Activated CD4-positive, alpha-beta T cell treated with anti-CD3 and anti-CD28 coated beads for 24 hours (primary cell): ENCODE measurements around the gene LMBR1.
"Not testable (repeated sequence)": the region's sequence is repeated elsewhere in the genome, so short reads cannot be mapped to it uniquely, and the experiment has no call there.

Experiments
- DNase-seq, 2 donors: peaks; one replicate each; pipeline ENCODE4 v3.0.0-alpha.2; 2020; ENCODE audit warnings: low read depth in 2 of 2

LMBR1 gene

GRCh38 chr7:156845379-156846101, 47.4 kb downstream of the LMBR1 start:
- no peak for DNase-seq

- DNase-seq: not testable (repeated sequence)
Observed at GRCh38 chr7:156843582-156843981, 49.4 kb downstream of the LMBR1 start.

GRCh38 chr7:156843157-156843556, 49.8 kb downstream of the LMBR1 start:
- DNase-seq: no peak

GRCh38 chr7:156842740-156843140, 50.2 kb downstream of the LMBR1 start:
- DNase-seq: no peak

GRCh38 chr7:156842317-156842716, 50.7 kb downstream of the LMBR1 start:
- no peak for DNase-seq

GRCh38 chr7:156841497-156841896, 51.5 kb downstream of the LMBR1 start:
- DNase-seq: no peak

GRCh38 chr7:156840134-156840533, 52.8 kb downstream of the LMBR1 start:
- no peak for DNase-seq

GRCh38 chr7:156836443-156836842, 56.5 kb downstream of the LMBR1 start:
- DNase-seq: no peak

GRCh38 chr7:156834462-156834861, 58.5 kb downstream of the LMBR1 start:
- no peak for DNase-seq

GRCh38 chr7:156833312-156833711, 59.7 kb downstream of the LMBR1 start:
- no peak for DNase-seq

- no peak for DNase-seq
Observed at GRCh38 chr7:156832195-156832877, 60.6 kb downstream of the LMBR1 start.

- no peak for DNase-seq
Observed at GRCh38 chr7:156829669-156830336, 63.2 kb downstream of the LMBR1 start.

GRCh38 chr7:156827587-156828203, 65.3 kb downstream of the LMBR1 start:
- no peak for DNase-seq

- no peak for DNase-seq
Observed at GRCh38 chr7:156823435-156823834, 69.5 kb downstream of the LMBR1 start.

- DNase-seq: no peak
Observed at GRCh38 chr7:156820445-156821063, 72.4 kb downstream of the LMBR1 start.

GRCh38 chr7:156819733-156820295, 73.2 kb downstream of the LMBR1 start:
- no peak for DNase-seq

GRCh38 chr7:156818133-156818532, 74.8 kb downstream of the LMBR1 start:
- no peak for DNase-seq

GRCh38 chr7:156816943-156817572, 75.9 kb downstream of the LMBR1 start:
- DNase-seq: no peak

- DNase-seq: no peak
Observed at GRCh38 chr7:156811706-156812105, 81.3 kb downstream of the LMBR1 start.

GRCh38 chr7:156803656-156804055, 89.3 kb downstream of the LMBR1 start:
- not testable (repeated sequence) for DNase-seq

- DNase-seq: no peak
Observed at GRCh38 chr7:156802214-156802613, 90.8 kb downstream of the LMBR1 start.
